ENCODE measurements around the gene SRCAP. TPM values are rescaled to one million over a fixed set of nuclear protein-coding genes. Genes with fewer than 3 reads are reported as not detected.

SRCAP gene
- total RNA-seq, 2 donors from 2014 or later: 22.5 to 25.0 TPM

- Histone ChIP-seq H3K4me1 (peaks cover 0 to 18% of the 10 kb centered on the region in 2 donors), H3K9me3 (no peaks in the 10 kb centered on the region), H3K36me3 (peaks cover 30% of the 10 kb centered on the region), H3K4me3 (peak overlapping the region; percentile 93 to 98), H3K27ac (peak overlapping the region; percentile 75 to 81), H3K27me3 (no peaks in the 10 kb centered on the region)
- DNase-seq (ENCODE audit: low spot score): no peak
- TF ChIP-seq CTCF (IDR thresholded peaks at IDR 0.05): no peak
These were observed 49.9 kb downstream of the SRCAP start for GRCh38 chr16:30748634-30749445.

- Histone ChIP-seq H3K4me1 (peaks cover 0 to 18% of the 10 kb centered on the region in 2 donors), H3K27me3 (no peaks in the 10 kb centered on the region), H3K4me3 (no peak overlapping the region), H3K27ac (no peak overlapping the region), H3K9me3 (no peaks in the 10 kb centered on the region), H3K36me3 (peaks cover 26% of the 10 kb centered on the region)
- no peak for DNase-seq (ENCODE audit: low spot score)
- no peak for TF ChIP-seq CTCF (IDR thresholded peaks at IDR 0.05)
These were observed 51.2 kb downstream of the SRCAP start for GRCh38 chr16:30750201-30750600.

- peaks cover 0 to 18% of the 10 kb centered on the region in 2 donors for H3K4me1 ChIP-seq
- no peak for DNase-seq (ENCODE audit: low spot score)
- no peaks in the 10 kb centered on the region for H3K27me3 ChIP-seq
- H3K36me3 ChIP-seq: peaks cover 25% of the 10 kb centered on the region
- TF ChIP-seq CTCF (IDR thresholded peaks at IDR 0.05): no peak
- no peak overlapping the region for H3K27ac ChIP-seq
- H3K9me3 ChIP-seq: no peaks in the 10 kb centered on the region
- H3K4me3 ChIP-seq: no peak overlapping the region
These were observed 52.0 kb downstream of the SRCAP start for GRCh38 chr16:30750876-30751465.

- Histone ChIP-seq H3K36me3 (peaks cover 33% of the 10 kb centered on the region), H3K9me3 (no peaks in the 10 kb centered on the region), H3K4me1 (peaks cover 0 to 10% of the 10 kb centered on the region in 2 donors), H3K4me3 (no peak overlapping the region), H3K27ac (no peak overlapping the region), H3K27me3 (no peaks in the 10 kb centered on the region)
- no peak for DNase-seq (ENCODE audit: low spot score)
- TF ChIP-seq CTCF (IDR thresholded peaks at IDR 0.05): no peak
These were observed 54.6 kb downstream of the SRCAP start for GRCh38 chr16:30753596-30753995.

GRCh38 chr16:30755955-30756780 lies 57.2 kb downstream of the SRCAP start:
- no peak for DNase-seq (ENCODE audit: low spot score)
- H3K4me1 ChIP-seq: peaks cover 0 to 4% of the 10 kb centered on the region in 2 donors
- no peaks in the 10 kb centered on the region for H3K27me3 ChIP-seq
- no peak overlapping the region for H3K4me3 ChIP-seq
- H3K36me3 ChIP-seq: peaks cover 31% of the 10 kb centered on the region
- H3K27ac ChIP-seq: no peak overlapping the region
- no peak for TF ChIP-seq CTCF (IDR thresholded peaks at IDR 0.05)
- H3K9me3 ChIP-seq: no peaks in the 10 kb centered on the region

Measured in right atrium auricular region (tissue), 2 donors.